HG02970 (cell line): ENCODE measurements around the gene SH3BGRL3.

Experiments used
- ATAC-seq: cut with Tn5 transposase; IDR thresholded peaks from one replicate; pipeline ENCODE4 v1.9.1; 2021; ENCODE audit warnings: mild to moderate bottlenecking, moderate library complexity, moderate number of reproducible peaks; ENCODE audit not compliant: unreplicated experiment, low FRiP score

SH3BGRL3 gene

GRCh38 chr1:26277261-26277661, 2.6 kb upstream of the SH3BGRL3 start:
- no peak for ATAC-seq

DNA sequence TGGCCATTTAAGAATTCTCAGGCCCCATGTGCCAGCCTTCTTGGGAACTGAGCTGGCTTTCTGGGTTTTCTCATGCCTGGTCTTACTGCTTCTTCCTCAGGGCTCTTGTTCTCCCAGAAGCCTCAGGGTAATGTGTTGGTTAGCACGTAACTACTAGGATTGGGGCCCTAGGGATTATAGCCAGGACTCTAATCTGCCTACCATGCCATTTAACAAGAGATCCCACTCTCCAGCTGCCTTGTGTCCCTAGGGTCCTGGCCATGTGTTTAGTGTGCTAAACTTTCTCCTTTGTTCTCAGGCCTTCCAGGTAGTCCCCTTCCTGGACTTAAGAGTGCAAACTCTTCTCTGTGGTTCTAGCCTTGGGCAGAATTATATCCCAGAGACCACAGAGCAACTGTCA, 2.2 kb upstream of the SH3BGRL3 start:
- no peak for ATAC-seq

GRCh38 chr1:26278303-26278702, 1.6 kb upstream of the SH3BGRL3 start:
- ATAC-seq: no peak

- no peak for ATAC-seq
These were observed 996 bp upstream of the SH3BGRL3 start for GRCh38 chr1:26278724-26279455.

- no peak for ATAC-seq
These were observed 602 bp downstream of the SH3BGRL3 start for GRCh38 chr1:26280333-26281042.

DNA sequence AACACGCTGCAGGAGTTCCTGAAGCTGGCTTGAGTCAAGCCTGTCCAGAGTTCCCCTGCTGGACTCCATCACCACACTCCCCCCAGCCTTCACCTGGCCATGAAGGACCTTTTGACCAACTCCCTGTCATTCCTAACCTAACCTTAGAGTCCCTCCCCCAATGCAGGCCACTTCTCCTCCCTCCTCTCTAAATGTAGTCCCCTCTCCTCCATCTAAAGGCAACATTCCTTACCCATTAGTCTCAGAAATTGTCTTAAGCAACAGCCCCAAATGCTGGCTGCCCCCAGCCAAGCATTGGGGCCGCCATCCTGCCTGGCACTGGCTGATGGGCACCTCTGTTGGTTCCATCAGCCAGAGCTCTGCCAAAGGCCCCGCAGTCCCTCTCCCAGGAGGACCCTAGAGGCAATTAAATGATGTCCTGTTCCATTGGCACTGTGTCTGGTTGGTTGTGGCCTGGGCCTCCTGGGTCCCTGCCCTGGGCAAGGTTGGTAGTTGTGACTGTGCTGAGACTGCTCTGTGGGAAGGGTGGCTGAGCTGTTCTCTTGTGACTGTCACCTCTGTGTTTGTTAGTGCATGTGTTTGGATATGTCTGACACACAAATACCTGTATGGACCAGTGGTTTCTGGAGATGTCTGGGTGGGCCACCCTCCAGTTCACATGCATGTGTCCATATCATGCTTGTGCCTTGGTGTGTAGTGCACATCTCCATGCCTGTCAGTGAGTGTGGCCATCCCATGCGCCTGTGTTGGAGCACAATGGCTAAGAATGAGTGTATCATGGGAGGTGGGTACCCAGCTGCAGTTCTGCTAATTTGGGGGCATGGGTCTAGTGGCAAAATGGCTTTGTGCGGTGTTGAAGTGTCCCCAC, 1.4 kb downstream of the SH3BGRL3 start:
- no peak for ATAC-seq

- no peak for ATAC-seq
These were observed 2.1 kb downstream of the SH3BGRL3 start for GRCh38 chr1:26281971-26282370.

GRCh38 chr1:26282401-26282918, 2.6 kb downstream of the SH3BGRL3 start:
- ATAC-seq: no peak

DNA sequence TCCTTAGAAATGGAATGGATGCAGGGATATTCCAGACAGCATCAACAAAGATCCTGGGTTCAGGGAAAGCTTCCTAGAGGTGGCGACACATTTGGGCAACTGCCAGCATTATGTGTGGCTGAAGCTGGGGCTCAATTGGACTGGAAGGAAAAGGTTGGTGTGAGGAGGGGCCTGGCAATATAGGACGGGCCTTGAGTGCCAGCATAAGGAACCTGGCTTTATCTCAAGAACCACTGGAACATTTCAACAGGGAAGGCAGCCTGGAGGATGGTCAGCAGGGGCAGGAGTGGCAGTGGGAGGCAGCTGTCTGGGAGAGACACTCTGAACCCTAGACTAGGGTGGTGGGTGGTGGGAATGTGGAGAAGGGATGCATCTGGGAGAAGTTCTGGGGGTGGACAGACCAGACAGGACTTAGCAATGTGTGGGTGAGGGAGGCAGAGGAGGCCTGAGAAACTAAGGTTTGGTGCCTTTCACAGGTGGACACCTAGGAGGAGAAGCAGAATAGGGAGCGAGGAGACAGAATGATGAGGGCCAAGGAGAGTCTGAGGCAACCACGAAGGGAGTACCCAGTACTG, 3.5 kb downstream of the SH3BGRL3 start:
- no peak for ATAC-seq

- no peak for ATAC-seq
These were observed 4.1 kb downstream of the SH3BGRL3 start for GRCh38 chr1:26283871-26284596.

DNA sequence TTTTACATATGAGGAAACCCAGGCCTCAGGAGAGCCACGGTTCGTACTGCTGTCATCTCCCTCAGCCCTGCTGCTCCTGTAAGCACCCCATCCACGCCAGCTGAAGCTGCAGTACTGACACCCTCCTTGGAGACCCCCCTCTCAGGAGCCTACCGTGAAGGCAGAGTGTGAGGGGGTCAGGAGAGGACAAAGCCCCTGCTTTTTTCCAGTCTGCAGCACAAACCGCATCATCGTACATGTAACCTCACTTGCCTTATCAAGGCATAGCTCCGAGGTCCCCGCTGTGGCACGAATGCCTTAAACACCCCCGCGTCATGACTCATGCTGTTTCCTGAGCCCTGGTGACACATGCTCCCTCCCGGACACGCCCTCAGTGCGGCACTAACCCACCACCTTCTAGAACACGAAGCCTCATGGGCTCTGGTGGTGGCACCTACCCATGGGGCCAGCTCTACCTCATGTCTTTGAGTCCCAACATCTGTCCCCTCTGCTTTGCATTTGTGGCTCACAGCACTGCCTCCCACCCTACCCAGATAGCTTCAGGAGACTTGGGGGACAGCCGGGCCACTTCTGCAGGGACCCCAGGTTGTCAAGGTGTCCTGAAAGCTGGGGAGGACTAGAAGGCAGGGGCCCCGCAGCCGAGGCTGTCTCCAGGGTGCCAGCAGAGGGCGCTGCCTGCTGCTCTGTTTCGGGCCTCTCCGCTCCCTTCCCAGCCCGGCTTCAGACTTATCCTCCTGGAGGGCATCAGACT, 4.9 kb downstream of the SH3BGRL3 start:
- ATAC-seq: no peak

DNA sequence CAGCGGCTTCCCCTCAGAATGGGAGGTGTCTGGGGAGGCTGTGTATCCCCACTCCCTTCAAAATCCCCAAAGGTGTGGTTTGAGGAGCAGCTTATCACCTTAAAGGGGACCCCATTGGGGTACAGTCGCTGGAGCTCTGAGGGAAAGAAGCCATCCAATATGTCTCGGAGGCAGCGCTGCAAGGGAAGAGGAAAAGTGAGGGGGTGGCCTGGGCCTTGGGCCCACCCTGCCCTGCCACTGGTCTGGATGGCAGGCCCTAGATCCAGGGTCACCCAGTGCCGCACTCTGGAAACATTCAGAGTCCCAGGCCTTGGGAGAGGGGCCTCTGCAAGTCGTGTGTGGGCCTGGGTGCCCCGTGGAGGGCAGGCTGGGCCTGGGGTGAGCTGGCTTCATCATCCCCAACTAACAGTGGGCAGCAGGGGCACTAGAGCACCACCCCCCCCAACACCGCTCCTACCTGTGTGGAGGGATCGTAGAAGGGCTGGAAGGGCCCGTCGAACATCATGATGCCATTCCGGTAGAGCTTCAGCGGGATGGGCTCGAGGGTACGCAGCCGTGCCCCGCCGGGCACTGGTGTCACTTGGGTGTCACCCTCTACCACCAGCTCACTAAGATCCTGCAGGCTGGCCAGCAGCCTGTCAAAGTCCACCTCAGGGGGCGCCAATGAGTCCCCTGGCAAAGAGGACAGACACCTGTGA, 5.6 kb downstream of the SH3BGRL3 start:
- ATAC-seq: no peak

GRCh38 chr1:26286064-26286416, 6.2 kb downstream of the SH3BGRL3 start:
- ATAC-seq: no peak

- ATAC-seq: no peak
These were observed 7.3 kb downstream of the SH3BGRL3 start for GRCh38 chr1:26287033-26287711.

GRCh38 chr1:26287811-26288210, 7.9 kb downstream of the SH3BGRL3 start:
- ATAC-seq: no peak

DNA sequence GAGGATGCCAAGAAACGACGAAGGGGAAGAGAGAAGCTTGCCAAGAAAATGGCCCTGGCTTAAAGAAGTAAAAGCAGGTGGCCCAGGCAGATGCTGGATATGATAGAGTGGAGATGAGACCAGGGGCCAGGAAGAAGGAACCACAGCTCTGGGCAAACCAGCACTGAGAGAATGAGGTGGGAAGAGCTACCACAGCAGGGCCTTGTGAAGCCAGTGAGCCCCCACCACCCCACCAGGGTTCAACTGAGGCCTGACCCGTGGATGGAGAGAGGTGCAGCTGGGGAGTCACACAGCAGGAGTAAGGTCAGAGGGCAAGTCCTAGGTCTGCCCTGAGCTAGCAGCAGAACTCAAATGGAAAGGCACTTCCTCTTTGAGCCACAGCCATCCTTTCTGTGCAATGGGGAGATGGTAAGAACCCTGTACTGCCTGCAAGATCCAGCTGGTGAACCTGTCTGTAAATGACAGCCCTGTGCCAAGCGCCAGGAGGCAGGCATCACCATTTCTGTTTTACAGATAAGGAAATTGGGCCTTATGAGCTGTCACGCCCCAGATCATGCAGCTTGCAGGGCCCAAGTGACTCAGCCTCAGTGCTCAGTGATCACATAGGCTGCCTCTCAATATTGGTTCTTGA, 8.5 kb downstream of the SH3BGRL3 start:
- no peak for ATAC-seq

- no peak for ATAC-seq
These were observed 9.5 kb downstream of the SH3BGRL3 start for GRCh38 chr1:26289158-26290059.
